GM23338 (cell line): ENCODE data around the gene UXS1. TPM values are rescaled to one million over a fixed set of nuclear protein-coding genes. Genes with fewer than 3 reads are reported as not detected.

ENCODE experiments used
- ATAC-seq: fragments of 200-7000 bp; cut with Tn5 transposase; 3 replicates; pipeline ENCODE4 v1.9.1; 2020
- DNase-seq: peaks from one replicate; pipeline ENCODE4 v3.0.0-alpha.2; 2015; ENCODE audit warnings: low spot score
- H2AFZ ChIP-seq: fragments of 200-600 bp; sonication (generic); 2 replicates; pipeline ENCODE4 v1.8.0; 2016; ENCODE audit warnings: antibody characterized with exemption, mild to moderate bottlenecking, moderate library complexity
- H3F3A ChIP-seq: fragments of 200-600 bp; sonication (generic); replicated peaks from 2 replicates; pipeline ENCODE4 v1.8.0; 2017; ENCODE audit warnings: antibody characterized with exemption, mixed run types, low read depth
- H3K27ac ChIP-seq: fragments of 200-600 bp; sonication (generic); 2 replicates; pipeline ENCODE4 v1.6.1; 2016; ENCODE audit warnings: low read depth
- H3K27me3 ChIP-seq: fragments of 200-600 bp; sonication (generic); 2 replicates; pipeline ENCODE4 v1.8.0; 2016; ENCODE audit warnings: mild to moderate bottlenecking, mixed run types, moderate library complexity; ENCODE audit not compliant: insufficient read depth
- H3K36me3 ChIP-seq: fragments of 200-600 bp; sonication (generic); 2 replicates; pipeline ENCODE4 v1.8.0; 2016; ENCODE audit warnings: mild to moderate bottlenecking; ENCODE audit not compliant: insufficient read depth
- H3K4me1 ChIP-seq: fragments of 200-600 bp; sonication (generic); 2 replicates; pipeline ENCODE4 v1.8.0; 2016; ENCODE audit warnings: mild to moderate bottlenecking, moderate library complexity; ENCODE audit not compliant: insufficient read depth
- H3K4me2 ChIP-seq: fragments of 200-600 bp; sonication (generic); 2 replicates; pipeline ENCODE4 v1.7.1; 2017; ENCODE audit warnings: mixed run types
- H3K4me3 ChIP-seq: fragments of 200-600 bp; sonication (generic); 2 replicates; pipeline ENCODE4 v1.6.1; 2016; ENCODE audit warnings: mixed run types
- H3K79me2 ChIP-seq: fragments of 200-600 bp; sonication (generic); replicated peaks from 2 replicates; pipeline ENCODE4 v1.8.0; 2017; ENCODE audit warnings: mild to moderate bottlenecking; ENCODE audit not compliant: insufficient read depth
- H3K9me2 ChIP-seq: fragments of 200-600 bp; sonication (generic); 2 replicates; pipeline ENCODE4 v1.8.0; 2017; ENCODE audit not compliant: insufficient read depth
- H4K20me1 ChIP-seq: fragments of 200-600 bp; sonication (generic); replicated peaks from 2 replicates; pipeline ENCODE4 v1.8.0; 2017; ENCODE audit warnings: mild to moderate bottlenecking; ENCODE audit not compliant: insufficient read depth
- H3K27ac Mint-ChIP-seq: 2 replicates; pipeline ENCODE4 v1.8.0; 2020; ENCODE audit warnings: inconsistent platforms, mild to moderate bottlenecking, moderate library complexity, mixed read lengths
- H3K27me3 Mint-ChIP-seq: 3 replicates; pipeline ENCODE4 v1.8.0; 2022; ENCODE audit warnings: low read depth, mild to moderate bottlenecking, moderate library complexity, mixed read lengths, inconsistent platforms; ENCODE audit not compliant: insufficient read depth, poor library complexity
- H3K36me3 Mint-ChIP-seq: 3 replicates; pipeline ENCODE4 v1.8.0; 2021; ENCODE audit warnings: low read depth, mild to moderate bottlenecking, inconsistent platforms, moderate library complexity, mixed read lengths
- H3K4me1 Mint-ChIP-seq: 3 replicates; pipeline ENCODE4 v1.8.0; 2020; ENCODE audit warnings: mild to moderate bottlenecking, inconsistent platforms, mixed read lengths
- H3K4me3 Mint-ChIP-seq: 3 replicates; pipeline ENCODE4 v1.8.0; 2021; ENCODE audit warnings: moderate library complexity, mild to moderate bottlenecking, inconsistent platforms, mixed read lengths
- H3K9me3 Mint-ChIP-seq: 3 replicates; pipeline ENCODE4 v1.8.0; 2020; ENCODE audit warnings: moderate library complexity, mild to moderate bottlenecking, inconsistent platforms, mixed read lengths
- ETS1 ChIP-seq: IDR thresholded peaks from 2 replicates; pipeline ENCODE4 v1.6.1; 2016; ENCODE audit warnings: antibody characterized with exemption
- EZH2 ChIP-seq: fragments of 200-600 bp; sonication (generic); IDR thresholded peaks from one replicate; pipeline ENCODE4 v1.8.0; 2017; ENCODE audit warnings: antibody characterized with exemption, mild to moderate bottlenecking, low read depth; ENCODE audit not compliant: unreplicated experiment
- JUNB ChIP-seq: IDR thresholded peaks from one replicate; pipeline ENCODE4 v1.6.1; 2016; ENCODE audit warnings: antibody characterized with exemption; ENCODE audit not compliant: unreplicated experiment
- NANOG ChIP-seq: IDR thresholded peaks from 2 replicates; pipeline ENCODE4 v1.6.1; 2016; ENCODE audit warnings: antibody characterized with exemption, borderline replicate concordance
- POLR2AphosphoS5 ChIP-seq: IDR thresholded peaks from 2 replicates; pipeline ENCODE4 v1.6.1; 2016; ENCODE audit warnings: antibody characterized with exemption, low read depth
- STAT1 ChIP-seq: IDR thresholded peaks from one replicate; pipeline ENCODE4 v1.6.1; 2016; ENCODE audit warnings: antibody characterized with exemption; ENCODE audit not compliant: unreplicated experiment
- ZNF114 ChIP-seq: fragments of 250-450 bp; sonication (Bioruptor Pico); IDR thresholded peaks from 2 replicates; pipeline ENCODE4 v1.5.0; 2020; ENCODE audit warnings: mild to moderate bottlenecking, moderate library complexity
- ZNF331 ChIP-seq: fragments of 250-450 bp; sonication (Bioruptor Pico); IDR thresholded peaks from 2 replicates; pipeline ENCODE4 v1.5.0; 2020; ENCODE audit warnings: low read depth, mild to moderate bottlenecking, moderate library complexity
- ZNF462 ChIP-seq: fragments of 250-450 bp; sonication (Bioruptor Pico); IDR thresholded peaks from 2 replicates; pipeline ENCODE4 v1.5.0; 2020; ENCODE audit warnings: mild to moderate bottlenecking, moderate library complexity
- polyA plus RNA-seq: library from polyadenylated mRNA; unstranded; fragments of >200 nt; fragmentation: Nextera tagmentation; extraction: Ambion mirVana; gene quantifications from 2 replicates; pipeline ENCODE4 v1.2.1, GENCODE V29; 2016
- total RNA-seq: library from RNA; depleted of rRNA; stranded (reverse); fragments of >200 nt; shearing (Covaris generic); gene quantifications from 2 replicates; pipeline ENCODE4 v1.2.3, GENCODE V29; 2014
- TF ChIP-seq, protein P1 (sequence below), 2 experiments: fragments of 200-600 bp in 1 of 2; sonication (generic) in 1 of 2; conservative IDR thresholded peaks; 2 replicates each; pipeline versions ENCODE4 v1.5.1 to v1.6.1; 2016 to 2017; ENCODE audit warnings: antibody characterized with exemption in 2 of 2, low read depth in 2 of 2, mild to moderate bottlenecking in 2 of 2, moderate library complexity in 1 of 2

The UXS1 gene
- total and polyA plus RNA-seq, 2 experiments from 2014 or later: 48.7 to 131 TPM

DNA sequence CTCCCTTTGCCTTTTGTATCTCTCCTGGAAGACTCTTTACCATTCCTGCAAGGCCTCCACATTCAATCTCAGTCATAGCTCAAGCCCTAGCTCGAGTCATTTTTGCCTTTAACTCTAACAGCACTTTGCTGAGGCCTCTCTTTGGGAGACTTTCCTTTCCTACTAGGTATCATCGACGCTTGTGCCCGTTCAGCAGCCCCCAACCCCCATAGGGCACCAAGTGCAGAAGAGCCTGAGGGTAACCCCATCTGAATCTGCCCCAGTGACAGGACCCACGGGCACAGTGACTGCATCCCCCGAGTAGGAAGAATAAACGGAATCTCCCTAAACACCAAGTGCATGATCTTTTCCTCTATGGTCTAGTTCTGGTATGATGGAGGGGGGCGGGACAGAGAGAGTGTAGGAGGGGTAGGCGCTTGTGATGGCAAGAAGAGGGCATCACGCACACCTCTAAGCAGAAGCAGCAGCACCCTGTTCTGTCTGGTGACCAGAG lies 66.3 kb downstream of the UXS1 start (continued):
- TF ChIP-seq ZNF462 (CRISPR knock-in tag) (no peak), POLR2AphosphoS5 (no peak), NANOG (no peak), JUNB (no peak), EZH2 (no peak), ZNF114 (CRISPR knock-in tag) (no peak), ZNF331 (CRISPR knock-in tag) (no peak)
- TF ChIP-seq, protein P1, sequence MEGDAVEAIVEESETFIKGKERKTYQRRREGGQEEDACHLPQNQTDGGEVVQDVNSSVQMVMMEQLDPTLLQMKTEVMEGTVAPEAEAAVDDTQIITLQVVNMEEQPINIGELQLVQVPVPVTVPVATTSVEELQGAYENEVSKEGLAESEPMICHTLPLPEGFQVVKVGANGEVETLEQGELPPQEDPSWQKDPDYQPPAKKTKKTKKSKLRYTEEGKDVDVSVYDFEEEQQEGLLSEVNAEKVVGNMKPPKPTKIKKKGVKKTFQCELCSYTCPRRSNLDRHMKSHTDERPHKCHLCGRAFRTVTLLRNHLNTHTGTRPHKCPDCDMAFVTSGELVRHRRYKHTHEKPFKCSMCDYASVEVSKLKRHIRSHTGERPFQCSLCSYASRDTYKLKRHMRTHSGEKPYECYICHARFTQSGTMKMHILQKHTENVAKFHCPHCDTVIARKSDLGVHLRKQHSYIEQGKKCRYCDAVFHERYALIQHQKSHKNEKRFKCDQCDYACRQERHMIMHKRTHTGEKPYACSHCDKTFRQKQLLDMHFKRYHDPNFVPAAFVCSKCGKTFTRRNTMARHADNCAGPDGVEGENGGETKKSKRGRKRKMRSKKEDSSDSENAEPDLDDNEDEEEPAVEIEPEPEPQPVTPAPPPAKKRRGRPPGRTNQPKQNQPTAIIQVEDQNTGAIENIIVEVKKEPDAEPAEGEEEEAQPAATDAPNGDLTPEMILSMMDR (conservative IDR thresholded peaks at IDR 0.05; ENCODE audit: low read depth in 2 of 2): no peak

GRCh38 chr2:106127282-106127771 lies 66.8 kb downstream of the UXS1 start:
- H3K79me2 ChIP-seq: peaks cover 33% of the 10 kb centered on the region
- no peaks in the 10 kb centered on the region for H3K9me3 Mint-ChIP-seq
- TF ChIP-seq ETS1: no peak
- TF ChIP-seq STAT1: no peak
- TF ChIP-seq, protein P1 (conservative IDR thresholded peaks at IDR 0.05; ENCODE audit: low read depth in 2 of 2): no peak
- TF ChIP-seq ZNF331 (CRISPR knock-in tag): no peak

More at GRCh38 chr2:106127282-106127771, 66.8 kb downstream of the UXS1 start:
- no peaks in the 10 kb centered on the region for H3K27me3 Mint-ChIP-seq
- H3K4me3 Mint-ChIP-seq: no peak overlapping the region
- H3K27ac Mint-ChIP-seq: no peak overlapping the region
- Histone ChIP-seq H3K27ac (no peak overlapping the region), H3K27me3 (no peaks in the 10 kb centered on the region), H2AFZ (no peak overlapping the region), H3K9me2 (no peaks in the 10 kb centered on the region), H3K4me1 (peaks cover 12% of the 10 kb centered on the region), H3K4me2 (no peak overlapping the region), H3K4me3 (no peak overlapping the region), H3F3A (no peaks in the 10 kb centered on the region), H4K20me1 (no peaks in the 10 kb centered on the region; the same call in 1 of the 2 replicates), H3K36me3 (0 out of 2 replicates have a peak, but pooled peaks cover 4% of the 10 kb centered on the region)
- peaks cover 39% of the 10 kb centered on the region for H3K36me3 Mint-ChIP-seq
- no peak for DNase-seq
- peaks cover 12% of the 10 kb centered on the region; the same call in 2 of the 3 replicates for H3K4me1 Mint-ChIP-seq
- no peak for ATAC-seq
